Mesendoderm (in vitro differentiated cells): ENCODE results near the gene MFSD11.

ENCODE experiments used
- DNase-seq: peaks from one replicate; pipeline ENCODE4 v3.0.0; 2013
- H2AK5ac ChIP-seq: 2 replicates; pipeline ENCODE4 v1.6.1; 2013; ENCODE audit warnings: low read length, inconsistent platforms
- H2BK120ac ChIP-seq: 2 replicates; pipeline ENCODE4 v1.6.1; 2013; ENCODE audit warnings: low read depth, mild to moderate bottlenecking, low read length, moderate library complexity, mixed read lengths
- H2BK15ac ChIP-seq: replicated peaks from 2 replicates; pipeline ENCODE4 v1.6.1; 2013; ENCODE audit warnings: low read depth, mild to moderate bottlenecking, moderate library complexity
- H2BK5ac ChIP-seq: 2 replicates; pipeline ENCODE4 v1.6.1; 2013; ENCODE audit warnings: low read length, inconsistent platforms
- H3K18ac ChIP-seq: 2 replicates; pipeline ENCODE4 v1.6.1; 2013; ENCODE audit warnings: mild to moderate bottlenecking, low read length, mixed read lengths
- H3K23ac ChIP-seq: one replicate; pipeline ENCODE4 v1.6.1; 2013; ENCODE audit warnings: low read length
- H3K27ac ChIP-seq: 2 replicates; pipeline ENCODE4 v1.5.1; 2013; ENCODE audit warnings: low read depth, mild to moderate bottlenecking, inconsistent platforms, low read length, moderate library complexity
- H3K27me3 ChIP-seq: 2 replicates; pipeline ENCODE4 v1.6.1; 2013; ENCODE audit warnings: low read length, control low read depth, mild to moderate bottlenecking, inconsistent platforms; ENCODE audit not compliant: insufficient read depth, poor library complexity
- H3K36me3 ChIP-seq: 2 replicates; pipeline ENCODE4 v1.6.1; 2013; ENCODE audit warnings: low read length, inconsistent platforms; ENCODE audit not compliant: control insufficient read depth, insufficient read depth
- H3K4ac ChIP-seq: one replicate; pipeline ENCODE4 v1.6.1; 2013; ENCODE audit warnings: low read depth, mild to moderate bottlenecking, low read length, moderate library complexity
- H3K4me1 ChIP-seq: 2 replicates; pipeline ENCODE4 v1.6.1; 2013; ENCODE audit warnings: low read depth, low read length, inconsistent platforms; ENCODE audit not compliant: control insufficient read depth
- H3K4me2 ChIP-seq: 2 replicates; pipeline ENCODE4 v1.6.1; 2013; ENCODE audit warnings: low read length
- H3K4me3 ChIP-seq: 2 replicates; pipeline ENCODE4 v1.5.1; 2013; ENCODE audit warnings: mild to moderate bottlenecking, low read length
- H3K56ac ChIP-seq: one replicate; pipeline ENCODE4 v1.6.1; 2013; ENCODE audit warnings: low read length
- H3K79me1 ChIP-seq: 2 replicates; pipeline ENCODE4 v1.6.1; 2013; ENCODE audit warnings: low read length, inconsistent platforms
- H3K79me2 ChIP-seq: 2 replicates; pipeline ENCODE4 v1.6.1; 2013; ENCODE audit warnings: mild to moderate bottlenecking, low read length; ENCODE audit not compliant: control insufficient read depth, insufficient read depth
- H3K9ac ChIP-seq: 2 replicates; pipeline ENCODE4 v1.6.1; 2013; ENCODE audit warnings: low read length, inconsistent platforms
- H4K5ac ChIP-seq: one replicate; pipeline ENCODE4 v1.6.1; 2013; ENCODE audit warnings: low read length
- H4K8ac ChIP-seq: one replicate; pipeline ENCODE4 v1.6.1; 2013; ENCODE audit warnings: low read depth, mild to moderate bottlenecking, control low read depth, low read length, moderate library complexity
- WGBS: extraction: QIAGEN DNeasy Blood & Tissue Kit; methylation state at CpG from one replicate; pipeline ENCODE4 v1.1.7; 2013; ENCODE audit warnings: low lambda C conversion rate, missing lambda C conversion rate; ENCODE audit not compliant: insufficient coverage; ENCODE audit errors: extremely low coverage; 5-methylcytosine and 5-hydroxymethylcytosine counted together

MFSD11 gene

DNA sequence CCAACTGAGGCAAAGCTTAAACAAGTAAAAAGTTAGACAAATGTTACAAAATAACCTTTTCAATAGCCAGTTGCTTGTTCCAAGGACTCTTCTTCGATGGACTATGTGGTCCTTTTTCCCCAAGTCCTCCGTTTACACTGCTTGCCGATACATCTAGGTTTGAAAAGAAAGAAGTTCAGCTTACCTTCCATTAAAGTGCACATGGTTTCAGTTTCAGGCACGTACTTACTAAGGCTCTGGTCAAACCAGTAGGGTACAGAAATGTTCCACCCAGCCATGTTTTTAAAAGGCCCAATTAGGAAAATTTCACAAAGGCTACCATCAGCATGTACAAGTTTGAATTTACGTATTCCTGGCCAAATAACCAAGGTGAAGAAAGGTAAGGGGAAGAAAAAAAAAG, 2.9 kb upstream of the MFSD11 start:
- H3K4me1 ChIP-seq = peaks cover 4% of the 10 kb centered on the region
- no peak overlapping the region for H4K8ac ChIP-seq
- peaks cover 38% of the 10 kb centered on the region for H3K79me2 ChIP-seq
- H3K79me1 ChIP-seq = no peaks in the 10 kb centered on the region
- peak overlapping the region; percentile 85 for H3K4me3 ChIP-seq
- WGBS = no CpG with 5 or more reads among the region's 5 CpGs
- H3K23ac ChIP-seq = no peak overlapping the region
- H3K27me3 ChIP-seq = no peaks in the 10 kb centered on the region
- H3K4ac ChIP-seq = no peak overlapping the region
- no peak overlapping the region for H2BK15ac ChIP-seq
- H3K27ac ChIP-seq = no peak overlapping the region
- H3K4me2 ChIP-seq = peak overlapping the region; percentile 98
- H3K56ac ChIP-seq = peak overlapping the region; percentile 78
- H2BK5ac ChIP-seq = no peak overlapping the region
- DNase-seq = no peak
- no peak overlapping the region for H4K5ac ChIP-seq
- peak overlapping the region; percentile 100 for H3K9ac ChIP-seq
- no peak overlapping the region for H2BK120ac ChIP-seq
- H2AK5ac ChIP-seq = no peak overlapping the region
- no peak overlapping the region for H3K18ac ChIP-seq
- peaks cover 17% of the 10 kb centered on the region for H3K36me3 ChIP-seq

DNA sequence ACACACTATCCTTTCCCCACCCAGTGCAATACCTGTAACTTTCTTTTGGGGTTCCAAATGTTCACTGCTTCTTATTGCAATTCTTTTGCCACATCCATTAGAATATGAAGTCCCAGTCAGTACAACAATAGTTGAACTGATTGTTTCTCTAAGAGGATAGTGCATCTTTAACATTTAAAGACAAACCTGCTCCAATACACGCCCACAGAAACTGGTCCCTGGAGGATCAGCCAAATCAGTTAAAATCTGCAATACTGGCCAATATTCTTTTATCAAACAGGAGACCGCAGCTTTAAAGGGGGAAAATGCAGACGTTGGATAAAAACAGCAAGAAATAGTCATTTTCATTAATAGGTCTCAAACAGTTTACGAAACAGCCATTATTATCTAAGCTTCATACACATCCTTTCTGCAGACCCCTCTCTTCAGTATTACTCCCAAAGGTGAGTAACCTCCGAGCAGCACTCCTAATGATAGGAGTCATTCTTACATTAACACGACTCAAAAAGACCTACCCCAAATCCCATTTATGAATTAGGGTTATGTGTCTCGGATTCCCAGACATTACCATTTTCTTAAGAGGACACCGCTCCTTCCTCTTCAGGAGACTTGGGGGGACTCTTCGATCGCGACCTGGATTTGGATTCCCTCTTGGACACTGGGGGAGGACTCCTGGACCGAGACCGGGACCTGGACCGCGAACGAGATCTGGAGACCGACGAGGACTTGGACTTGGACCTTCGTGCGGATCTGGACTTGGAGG, 2.2 kb upstream of the MFSD11 start:
- peak overlapping the region; percentile 100 for H3K56ac ChIP-seq
- peaks cover 17% of the 10 kb centered on the region for H3K36me3 ChIP-seq
- H4K8ac ChIP-seq = no peak overlapping the region
- H2AK5ac ChIP-seq = peak overlapping the region; percentile 17
- H3K18ac ChIP-seq = peak overlapping the region; percentile 73
- peaks cover 4% of the 10 kb centered on the region for H3K4me1 ChIP-seq
- H3K4ac ChIP-seq = peak overlapping the region; percentile 74
- no peak for DNase-seq
- H2BK15ac ChIP-seq = no peak overlapping the region
- peaks cover 38% of the 10 kb centered on the region for H3K79me2 ChIP-seq
- no CpG with 5 or more reads among the region's 20 CpGs for WGBS
- no peaks in the 10 kb centered on the region for H3K27me3 ChIP-seq
- peak overlapping the region; percentile 45 for H3K4me2 ChIP-seq
- peak overlapping the region; percentile 100 for H3K9ac ChIP-seq
- peak overlapping the region; percentile 75 for H2BK5ac ChIP-seq
- peak overlapping the region; percentile 82 for H3K27ac ChIP-seq
- H3K23ac ChIP-seq = peak overlapping the region; percentile 83
- H3K4me3 ChIP-seq = peak overlapping the region; percentile 84
- no peak overlapping the region for H4K5ac ChIP-seq
- no peak overlapping the region for H2BK120ac ChIP-seq
- H3K79me1 ChIP-seq = peaks cover 2% of the 10 kb centered on the region

DNA sequence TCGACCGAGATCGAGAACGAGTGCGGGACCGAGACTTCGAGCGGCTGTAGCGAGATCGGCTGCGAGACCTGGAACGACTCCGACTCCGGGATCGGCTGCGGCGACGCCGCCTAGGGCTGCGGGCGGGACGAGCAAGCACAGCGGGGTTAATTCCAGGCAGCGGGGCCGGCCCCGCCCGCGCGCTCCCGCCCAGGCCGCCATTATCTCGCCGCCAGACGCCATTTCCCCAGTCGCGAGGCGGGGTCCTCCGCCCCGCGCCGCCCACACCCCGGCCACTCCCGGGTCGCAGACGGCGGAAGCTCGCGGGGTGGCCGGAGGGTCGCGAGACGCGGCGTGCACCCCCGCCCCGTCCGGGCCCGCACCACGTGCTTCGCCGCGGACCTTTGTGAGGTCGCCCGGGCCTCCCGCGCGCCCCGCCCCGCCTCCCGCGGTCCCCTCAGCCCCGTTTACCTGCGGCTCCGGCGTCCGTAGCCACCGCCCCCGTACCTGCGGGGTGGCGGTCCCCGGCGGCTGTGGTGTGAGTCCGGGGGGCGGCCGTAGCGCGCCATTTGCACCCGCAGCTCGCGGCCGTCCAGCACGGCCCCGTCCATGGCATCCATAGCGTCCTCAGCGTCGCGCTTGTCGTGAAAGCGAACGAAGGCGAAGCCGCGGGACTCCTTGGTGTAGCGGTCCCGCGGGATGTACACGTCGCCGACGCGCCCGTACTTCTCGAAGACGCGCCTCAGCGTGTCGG, 1.4 kb upstream of the MFSD11 start:
- no peak overlapping the region for H3K4me2 ChIP-seq
- peak overlapping the region; percentile 84 for H3K4me3 ChIP-seq
- H3K27me3 ChIP-seq = no peaks in the 10 kb centered on the region
- H2BK120ac ChIP-seq = peak overlapping the region; percentile 62
- peaks cover 2% of the 10 kb centered on the region for H3K79me1 ChIP-seq
- peak overlapping the region; percentile 100 for H3K23ac ChIP-seq
- H4K5ac ChIP-seq = no peak overlapping the region
- no CpG with 5 or more reads among the region's 117 CpGs for WGBS
- peaks cover 4% of the 10 kb centered on the region for H3K4me1 ChIP-seq
- peaks cover 38% of the 10 kb centered on the region for H3K79me2 ChIP-seq
- peaks cover 17% of the 10 kb centered on the region for H3K36me3 ChIP-seq
- H3K27ac ChIP-seq = peak overlapping the region; percentile 82
- peak overlapping the region; percentile 74 for H3K4ac ChIP-seq
- no peak overlapping the region for H2BK15ac ChIP-seq
- DNase-seq = peak; percentile 73
- H2AK5ac ChIP-seq = peak overlapping the region; percentile 93
- peak overlapping the region; percentile 73 for H3K18ac ChIP-seq
- H3K9ac ChIP-seq = peak overlapping the region; percentile 100
- peak overlapping the region; percentile 100 for H3K56ac ChIP-seq
- peak overlapping the region; percentile 97 for H2BK5ac ChIP-seq
- no peak overlapping the region for H4K8ac ChIP-seq

DNA sequence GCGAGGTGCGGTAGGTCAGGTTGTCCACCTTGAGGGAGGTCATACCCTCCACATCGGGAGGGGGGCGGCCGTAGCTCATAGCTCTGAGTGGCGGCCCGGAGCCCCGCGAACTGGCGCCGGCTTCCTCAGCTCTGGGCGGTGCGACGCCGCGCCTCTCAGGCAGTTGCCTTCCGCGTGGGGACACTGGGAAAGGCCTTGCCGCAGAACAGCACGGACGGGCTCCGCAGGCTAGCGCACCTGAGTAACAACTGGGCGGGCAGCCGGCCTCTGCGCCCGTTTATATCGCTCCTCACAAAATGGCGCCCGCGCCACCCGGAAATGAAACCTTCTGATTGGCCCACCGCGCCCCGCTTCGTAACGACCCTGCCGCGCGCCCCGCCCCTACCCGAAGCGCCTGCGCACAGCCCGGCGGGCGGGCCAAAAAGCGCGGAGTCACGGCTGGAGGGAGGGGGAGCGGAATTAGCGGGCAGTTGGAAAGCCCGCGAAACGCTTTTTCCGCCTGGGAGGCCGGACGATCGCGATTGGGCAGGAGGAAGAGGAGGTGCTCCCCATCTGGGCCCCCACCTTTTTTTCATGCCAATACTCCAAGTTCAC, 740 bp upstream of the MFSD11 start, which contains the start of gene SRSF2:
Gene SRSF2 (minus strand): TSS at position 250 of the 594 bp plus-strand sequence. CDS start 171 bp downstream, at position 79.
- Histone ChIP-seq H3K4me1 (peaks cover 4% of the 10 kb centered on the region), H3K4ac (peak within 1 kb of the TSS; percentile 74), H3K36me3 (peaks cover 17% of the 10 kb centered on the region), H3K23ac (peak within 1 kb of the TSS; percentile 100), H2BK120ac (peak within 1 kb of the TSS; percentile 83), H3K27ac (peak within 1 kb of the TSS; percentile 100), H3K79me1 (peaks cover 2% of the 10 kb centered on the region), H2BK15ac (no peak within 1 kb of the TSS), H3K27me3 (no peaks in the 10 kb centered on the region), H2BK5ac (peak within 1 kb of the TSS; percentile 97), H3K4me2 (peak within 1 kb of the TSS; percentile 85), H3K9ac (peak within 1 kb of the TSS; percentile 100), H4K8ac (no peak within 1 kb of the TSS), H3K4me3 (peak within 1 kb of the TSS; percentile 84), H2AK5ac (peak within 1 kb of the TSS; percentile 93), H3K79me2 (peaks cover 38% of the 10 kb centered on the region), H4K5ac (no peak within 1 kb of the TSS), H3K18ac (peak within 1 kb of the TSS; percentile 97), H3K56ac (peak within 1 kb of the TSS; percentile 100)
- DNase-seq = peak; percentile 100
- no CpG with 5 or more reads among the region's 60 CpGs for WGBS

DNA sequence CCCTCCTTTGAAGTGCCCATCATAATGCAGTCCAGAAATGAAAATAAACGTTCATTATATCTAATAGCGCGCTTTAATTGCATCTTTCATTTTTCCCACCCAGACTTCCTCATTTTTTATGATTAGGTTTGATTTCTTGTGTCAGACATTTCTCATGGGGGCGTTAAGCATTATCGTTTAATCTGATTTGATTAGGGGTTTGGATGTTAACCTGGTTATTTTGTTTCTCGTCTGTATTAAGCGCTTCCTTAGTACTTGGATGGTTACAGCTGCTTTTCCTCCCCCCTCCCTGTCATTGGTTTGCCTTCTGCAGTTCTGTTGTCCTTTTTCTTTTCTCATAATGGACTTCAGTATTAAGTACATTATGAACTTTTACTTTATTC, 540 bp downstream of the MFSD11 start:
- no CpG with 5 or more reads among the region's 7 CpGs for WGBS

More for the DNA sequence above, 540 bp downstream of the MFSD11 start:
- H3K27ac ChIP-seq = no peak overlapping the region
- H3K36me3 ChIP-seq = peaks cover 15% of the 10 kb centered on the region
- no peak overlapping the region for H3K23ac ChIP-seq
- H2AK5ac ChIP-seq = no peak overlapping the region
- peak overlapping the region; percentile 83 for H3K4me3 ChIP-seq
- no peak overlapping the region for H2BK120ac ChIP-seq
- peak overlapping the region; percentile 91 for H3K9ac ChIP-seq
- H3K56ac ChIP-seq = peak overlapping the region; percentile 93
- no peak overlapping the region for H4K5ac ChIP-seq
- H3K79me2 ChIP-seq = peaks cover 35% of the 10 kb centered on the region
- no peak overlapping the region for H4K8ac ChIP-seq
- peak overlapping the region; percentile 12 for H3K4me2 ChIP-seq
- H3K4ac ChIP-seq = no peak overlapping the region
- H3K27me3 ChIP-seq = no peaks in the 10 kb centered on the region
- no peak overlapping the region for H2BK15ac ChIP-seq
- H2BK5ac ChIP-seq = no peak overlapping the region
- no peak for DNase-seq
- H3K4me1 ChIP-seq = peaks cover 4% of the 10 kb centered on the region
- H3K18ac ChIP-seq = peak overlapping the region; percentile 82
- peaks cover 2% of the 10 kb centered on the region for H3K79me1 ChIP-seq
